Lower leg skin (tissue), 4 donors: ENCODE data around the gene DPP10. TPM values are rescaled to one million over a fixed set of nuclear protein-coding genes. Genes with fewer than 3 reads are reported as not detected.

ENCODE experiments used
- DNase-seq, 2 donors: peaks; one replicate each; pipeline ENCODE4 v3.0.0-alpha.2; 2019; ENCODE audit warnings: low spot score in 2 of 2
- H3K4me3 ChIP-seq: fragments of 200-600 bp; sonication (generic); 2 replicates; pipeline ENCODE4 v1.5.1; 2017; ENCODE audit warnings: mild to moderate bottlenecking, low read depth; ENCODE audit not compliant: poor library complexity, severe bottlenecking
- CTCF ChIP-seq, 3 donors: fragments of 450-650 bp; IDR thresholded peaks; one replicate each; pipeline ENCODE4 v1.5.1; 2016; ENCODE audit warnings: antibody characterized with exemption in 3 of 3, mild to moderate bottlenecking in 3 of 3, moderate library complexity in 2 of 3
- POLR2A ChIP-seq, 2 donors: fragments of 450-650 bp; IDR thresholded peaks; one replicate each; pipeline ENCODE4 v1.6.1; 2016 to 2017; ENCODE audit warnings: antibody characterized with exemption in 2 of 2, mild to moderate bottlenecking in 1 of 2, moderate library complexity in 1 of 2
- WGBS, 2 donors: methylation state at CpG; one replicate each; pipeline ENCODE4 v1.1.5; 2018; 5-methylcytosine and 5-hydroxymethylcytosine counted together
- intact Hi-C: fragments of 100-400 bp; cut with DNase I; formaldehyde crosslinking; loops from one replicate; pipeline ENCODE4 v1.15.0; 2023; ENCODE audit warnings: low total_unique reads
- total RNA-seq, 4 donors: library from RNA; depleted of rRNA; stranded (reverse); fragments of >200 nt; gene quantifications; one replicate each; pipeline ENCODE4 v1.1.0, GENCODE V29; 2016

The DPP10 gene
- total RNA-seq, 4 donors from 2014 or later = 1.1 TPM; not detected in 3

DNA sequence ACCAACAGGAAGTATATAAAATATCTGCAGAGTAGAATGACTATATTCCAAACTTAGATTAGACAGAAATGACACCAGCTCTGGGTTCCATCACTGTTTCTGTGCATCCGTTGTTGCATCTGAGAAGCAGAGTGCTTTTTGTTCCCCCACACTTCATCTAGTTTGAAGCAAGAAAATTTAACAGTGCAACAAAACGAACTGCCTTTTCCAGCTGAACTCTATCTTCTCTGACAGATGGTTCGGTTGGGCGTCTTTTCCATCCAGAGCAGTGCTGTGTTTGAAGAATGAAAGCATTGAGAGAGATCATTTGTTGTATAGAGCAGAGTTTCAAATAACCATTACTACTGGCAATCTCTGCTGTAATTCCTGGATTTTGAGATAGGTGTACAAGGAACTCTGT lies 757.5 kb downstream of the DPP10 start:
- H3K4me3 ChIP-seq = no peak overlapping the region
- no peak for DNase-seq
- 58 to 59% methylated on average over 4 of the region's 4 CpGs for WGBS, 2 donors
- intact Hi-C loops = no loop called here
- TF ChIP-seq CTCF (IDR thresholded peaks at IDR 0.05) (no peak), POLR2A (IDR thresholded peaks at IDR 0.05) (no peak)

DNA sequence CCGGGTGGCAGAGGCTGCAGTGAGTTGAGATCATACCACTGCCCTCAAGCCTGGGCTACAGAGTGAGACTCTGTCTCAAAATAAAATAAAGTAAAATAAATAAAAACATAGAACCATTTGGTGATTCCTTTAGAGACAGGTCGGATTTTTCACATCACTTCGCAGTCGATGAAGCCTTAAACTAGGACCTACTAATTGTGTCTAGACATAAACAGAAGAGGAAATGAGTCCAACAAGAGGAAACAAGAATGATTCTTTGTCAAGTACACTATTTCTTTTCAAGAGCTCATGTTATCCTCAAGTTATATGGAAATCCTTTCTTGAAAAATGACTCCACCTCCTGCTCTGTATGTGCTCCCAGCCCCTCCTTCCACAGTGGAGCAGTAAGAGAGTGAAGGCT lies 758.9 kb downstream of the DPP10 start:
- 88 to 92% methylated on average over 4 of the region's 4 CpGs for WGBS, 2 donors
- TF ChIP-seq POLR2A (IDR thresholded peaks at IDR 0.05) (no peak), CTCF (IDR thresholded peaks at IDR 0.05) (no peak)

GRCh38 chr2:115208493-115209164 lies 766.2 kb downstream of the DPP10 start:
- TF ChIP-seq CTCF (IDR thresholded peaks at IDR 0.05) = no peak
- no peak for TF ChIP-seq POLR2A (IDR thresholded peaks at IDR 0.05)
- H3K4me3 ChIP-seq = no peak overlapping the region
- WGBS, 2 donors = 67 to 69% methylated on average over 3 of the region's 3 CpGs
- intact Hi-C loops = no loop called here
- no peak for DNase-seq

More for the DNA sequence above, 758.9 kb downstream of the DPP10 start:
- intact Hi-C loops = no loop called here
- H3K4me3 ChIP-seq = no peak overlapping the region
- DNase-seq = no peak

- H3K4me3 ChIP-seq = no peak overlapping the region
- WGBS, 2 donors = 77 to 80% methylated on average over 2 of the region's 2 CpGs
- intact Hi-C loops = no loop called here
- TF ChIP-seq POLR2A (IDR thresholded peaks at IDR 0.05) (no peak), CTCF (IDR thresholded peaks at IDR 0.05) (no peak)
- DNase-seq = no peak
Measured at GRCh38 chr2:115214050-115214449, 771.6 kb downstream of the DPP10 start.

GRCh38 chr2:115219296-115219695 lies 776.9 kb downstream of the DPP10 start:
- no peak for DNase-seq
- no peak for TF ChIP-seq CTCF (IDR thresholded peaks at IDR 0.05)
- no peak for TF ChIP-seq POLR2A (IDR thresholded peaks at IDR 0.05)
- H3K4me3 ChIP-seq = no peak overlapping the region
- intact Hi-C loops = no loop called here
- 82 to 84% methylated on average over 2 of the region's 2 CpGs for WGBS, 2 donors

- intact Hi-C loops = no loop called here
- DNase-seq = no peak
- WGBS, 2 donors = 71 to 89% methylated on average over 4 of the region's 4 CpGs
Measured at GRCh38 chr2:115234186-115234585, 791.7 kb downstream of the DPP10 start.

More at GRCh38 chr2:115234186-115234585, 791.7 kb downstream of the DPP10 start:
- TF ChIP-seq POLR2A (IDR thresholded peaks at IDR 0.05) (no peak), CTCF (IDR thresholded peaks at IDR 0.05) (no peak)
- H3K4me3 ChIP-seq = no peak overlapping the region
